Kidney epithelial cell (primary cell): ENCODE measurements around the gene NXNL2. TPM values are rescaled to one million over a fixed set of nuclear protein-coding genes. Genes with fewer than 3 reads are reported as not detected.

ENCODE experiments used
- DNase-seq: peaks from one replicate; pipeline ENCODE4 v3.0.0-alpha.2; 2010; ENCODE audit warnings: low read depth
- H3K27me3 ChIP-seq: 2 replicates; pipeline ENCODE4 v1.6.0; 2011; ENCODE audit warnings: low read length; ENCODE audit not compliant: control insufficient read depth, insufficient read depth
- H3K36me3 ChIP-seq: 2 replicates; pipeline ENCODE4 v1.5.1; 2011; ENCODE audit warnings: low read length; ENCODE audit not compliant: control insufficient read depth, insufficient read depth
- H3K4me3 ChIP-seq: 2 replicates; pipeline ENCODE4 v1.5.1; 2011; ENCODE audit warnings: low read depth, mild to moderate bottlenecking, control low read depth, low read length
- total RNA-seq: library from RNA; depleted of rRNA; stranded (reverse); fragments of >200 nt; gene quantifications from 2 replicates; pipeline ENCODE4 v1.2.3, GENCODE V29; 2015
- TF ChIP-seq, protein P1 (sequence below): IDR thresholded peaks from 2 replicates; pipeline ENCODE4 v1.5.1; 2011; ENCODE audit warnings: mild to moderate bottlenecking, moderate library complexity, low read length, control low read depth, inconsistent platforms; ENCODE audit not compliant: insufficient read depth, poor library complexity, severe bottlenecking

The NXNL2 gene
- total RNA-seq, 1 donor from 2014 or later = 4.3 TPM

DNA sequence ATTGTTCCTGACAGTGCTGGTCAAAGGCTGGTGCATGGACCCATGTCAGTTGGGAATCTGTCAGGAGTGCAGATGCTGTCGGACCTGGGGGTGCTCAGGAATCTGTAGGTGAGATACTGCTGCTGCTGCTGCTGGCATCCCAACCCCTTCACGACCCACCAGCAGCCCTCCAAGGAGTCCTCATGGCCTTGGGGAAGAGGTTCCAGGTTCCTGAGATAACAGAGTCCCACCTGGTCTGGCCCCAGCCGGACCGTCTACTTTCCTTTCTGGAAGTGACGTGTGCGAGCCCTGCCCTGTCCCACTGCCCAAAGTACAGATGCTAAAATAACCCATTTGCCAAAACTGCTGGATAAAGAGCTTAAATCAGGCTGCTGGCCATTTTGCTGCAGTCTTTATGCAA is 4.3 kb downstream of the NXNL2 start:
- TF ChIP-seq, protein P1, sequence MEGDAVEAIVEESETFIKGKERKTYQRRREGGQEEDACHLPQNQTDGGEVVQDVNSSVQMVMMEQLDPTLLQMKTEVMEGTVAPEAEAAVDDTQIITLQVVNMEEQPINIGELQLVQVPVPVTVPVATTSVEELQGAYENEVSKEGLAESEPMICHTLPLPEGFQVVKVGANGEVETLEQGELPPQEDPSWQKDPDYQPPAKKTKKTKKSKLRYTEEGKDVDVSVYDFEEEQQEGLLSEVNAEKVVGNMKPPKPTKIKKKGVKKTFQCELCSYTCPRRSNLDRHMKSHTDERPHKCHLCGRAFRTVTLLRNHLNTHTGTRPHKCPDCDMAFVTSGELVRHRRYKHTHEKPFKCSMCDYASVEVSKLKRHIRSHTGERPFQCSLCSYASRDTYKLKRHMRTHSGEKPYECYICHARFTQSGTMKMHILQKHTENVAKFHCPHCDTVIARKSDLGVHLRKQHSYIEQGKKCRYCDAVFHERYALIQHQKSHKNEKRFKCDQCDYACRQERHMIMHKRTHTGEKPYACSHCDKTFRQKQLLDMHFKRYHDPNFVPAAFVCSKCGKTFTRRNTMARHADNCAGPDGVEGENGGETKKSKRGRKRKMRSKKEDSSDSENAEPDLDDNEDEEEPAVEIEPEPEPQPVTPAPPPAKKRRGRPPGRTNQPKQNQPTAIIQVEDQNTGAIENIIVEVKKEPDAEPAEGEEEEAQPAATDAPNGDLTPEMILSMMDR = no peak
- no peak for DNase-seq
- H3K36me3 ChIP-seq = no peaks in the 10 kb centered on the region

DNA sequence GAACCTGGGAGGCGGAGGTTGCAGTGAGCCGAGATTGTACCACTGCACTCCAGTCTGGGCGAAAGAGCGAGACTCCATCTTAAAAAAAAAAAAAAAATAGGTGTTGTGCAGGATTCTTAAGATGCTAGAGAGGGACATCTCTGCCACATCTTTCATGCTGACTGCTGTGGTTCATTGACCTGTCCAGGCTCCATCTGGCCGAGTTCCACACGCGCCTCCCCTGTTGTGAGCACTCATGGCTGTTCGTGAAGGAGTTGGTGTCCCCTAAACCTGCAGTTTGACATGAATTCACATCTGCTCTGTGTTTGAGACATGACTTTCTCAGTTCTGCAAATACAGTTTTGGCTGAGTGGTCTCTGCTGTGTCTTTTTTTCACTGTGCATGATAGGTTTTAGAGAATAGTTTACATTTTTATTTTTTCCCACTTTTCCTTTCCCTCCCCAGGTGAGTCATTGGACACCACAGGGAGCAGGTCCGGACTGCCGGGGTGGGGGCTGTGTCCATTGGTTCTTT is 5.3 kb downstream of the NXNL2 start:
- TF ChIP-seq, protein P1 = no peak
- Histone ChIP-seq H3K36me3 (no peaks in the 10 kb centered on the region), H3K27me3 (no peaks in the 10 kb centered on the region), H3K4me3 (no peak overlapping the region)
- DNase-seq = no peak

More for the DNA sequence above, 4.3 kb downstream of the NXNL2 start:
- H3K27me3 ChIP-seq = no peaks in the 10 kb centered on the region
- no peak overlapping the region for H3K4me3 ChIP-seq

DNA sequence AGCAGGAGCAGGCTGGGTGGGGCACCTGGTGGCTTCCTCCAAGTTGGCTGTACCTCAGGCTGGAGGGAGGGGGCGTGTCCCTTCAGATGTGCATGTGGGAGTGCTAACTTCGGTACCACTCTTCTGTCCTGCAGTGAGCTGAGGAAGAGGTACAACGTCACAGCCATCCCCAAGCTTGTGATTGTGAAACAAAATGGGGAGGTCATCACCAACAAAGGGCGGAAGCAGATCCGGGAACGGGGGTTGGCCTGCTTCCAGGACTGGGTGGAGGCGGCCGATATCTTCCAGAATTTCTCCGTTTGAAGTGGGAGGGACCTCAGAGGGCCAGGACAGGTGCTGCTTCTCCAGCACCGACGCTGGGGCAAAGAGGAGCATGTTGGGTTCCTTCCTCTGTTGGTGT is 9.3 kb downstream of the NXNL2 start:
- DNase-seq = no peak
- H3K27me3 ChIP-seq = no peaks in the 10 kb centered on the region
- H3K36me3 ChIP-seq = no peaks in the 10 kb centered on the region
- H3K4me3 ChIP-seq = no peak overlapping the region
- TF ChIP-seq, protein P1 = no peak

DNA sequence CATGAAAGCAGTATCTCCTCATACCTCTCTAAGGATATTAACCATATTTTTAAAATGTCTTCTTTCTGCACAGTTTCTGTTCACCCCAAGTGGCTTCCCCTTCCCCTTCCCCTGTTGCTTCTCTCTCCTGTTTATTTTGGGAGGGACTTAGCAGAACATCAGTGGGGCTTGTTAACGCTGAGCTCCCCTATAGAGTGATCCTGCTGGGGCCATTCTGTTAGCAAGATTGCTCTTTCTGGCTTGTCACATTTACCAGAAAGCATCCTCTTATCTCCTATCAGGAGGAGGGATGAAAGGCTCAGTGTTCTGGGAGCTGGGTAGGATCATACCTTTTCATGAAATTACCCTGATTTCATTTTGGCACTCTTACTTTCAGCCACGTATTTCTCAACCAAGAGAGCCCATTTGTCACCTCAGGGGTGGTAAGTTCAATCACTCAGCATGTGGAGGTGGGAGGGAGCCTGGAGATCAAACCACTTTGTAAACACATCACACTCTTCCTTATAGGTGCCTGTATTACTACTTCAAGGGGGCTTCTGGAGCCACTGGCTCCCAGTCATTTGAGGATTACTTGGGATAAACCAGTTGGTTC is 16.7 kb downstream of the NXNL2 start:
- DNase-seq = no peak
- no peak overlapping the region for H3K4me3 ChIP-seq
- TF ChIP-seq, protein P1 = no peak
- H3K36me3 ChIP-seq = no peaks in the 10 kb centered on the region
- no peaks in the 10 kb centered on the region for H3K27me3 ChIP-seq

DNA sequence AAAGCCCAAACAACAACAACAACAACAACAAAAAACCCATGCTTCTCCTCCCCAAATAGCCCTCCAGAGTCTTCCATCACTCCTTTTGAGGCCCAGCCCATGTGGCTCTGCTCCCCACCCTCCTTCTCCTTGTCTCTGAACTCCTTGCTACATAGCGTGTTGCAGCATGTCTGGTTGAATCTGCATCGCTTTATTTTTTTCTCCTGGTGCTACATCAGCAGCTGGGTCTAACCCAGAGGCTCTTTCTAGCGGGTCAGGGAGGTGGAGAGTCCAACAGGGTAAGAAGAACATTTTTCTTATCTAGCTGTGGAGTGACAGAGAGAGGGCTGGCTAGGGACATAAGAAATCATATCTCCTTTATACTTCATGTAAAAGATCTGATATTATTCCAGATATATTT is 18.4 kb downstream of the NXNL2 start:
- no peak for DNase-seq
- Histone ChIP-seq H3K36me3 (no peaks in the 10 kb centered on the region), H3K27me3 (no peaks in the 10 kb centered on the region), H3K4me3 (no peak overlapping the region)
- TF ChIP-seq, protein P1 = no peak
